H9 (cell line): ENCODE results near the gene DPF3. TPM values are rescaled to one million over a fixed set of nuclear protein-coding genes. Genes with fewer than 3 reads are reported as not detected.

Experiments
- DNase-seq: peaks from one replicate; pipeline ENCODE4 v3.0.0-alpha.2; 2017
- H2AFZ ChIP-seq: one replicate; pipeline ENCODE4 v1.6.1; 2013; ENCODE audit warnings: mild to moderate bottlenecking, low read length, control low read depth, moderate library complexity
- H2AK5ac ChIP-seq: 2 replicates; pipeline ENCODE4 v1.6.1; 2013; ENCODE audit warnings: low read length, control low read depth, mixed read lengths; ENCODE audit not compliant: insufficient read length
- H2BK120ac ChIP-seq: one replicate; pipeline ENCODE4 v1.6.1; 2013; ENCODE audit warnings: low read depth, mild to moderate bottlenecking, low read length, control low read depth, inconsistent platforms; ENCODE audit not compliant: poor library complexity, severe bottlenecking
- H2BK12ac ChIP-seq: 2 replicates; pipeline ENCODE4 v1.6.1; 2013; ENCODE audit warnings: low read length, control low read depth, mixed read lengths, low read depth; ENCODE audit not compliant: insufficient read length
- H2BK15ac ChIP-seq: 2 replicates; pipeline ENCODE4 v1.6.1; 2013; ENCODE audit warnings: low read depth, low read length, control low read depth
- H2BK20ac ChIP-seq: one replicate; pipeline ENCODE4 v1.6.1; 2013; ENCODE audit warnings: low read depth, mild to moderate bottlenecking, low read length, control low read depth, inconsistent platforms; ENCODE audit not compliant: poor library complexity, severe bottlenecking
- H2BK5ac ChIP-seq: 2 replicates; pipeline ENCODE4 v1.6.1; 2013; ENCODE audit warnings: low read length, control low read depth, mixed read lengths; ENCODE audit not compliant: insufficient read length
- H3K14ac ChIP-seq: 2 replicates; pipeline ENCODE4 v1.6.1; 2013; ENCODE audit warnings: low read length, control low read depth; ENCODE audit not compliant: insufficient read depth
- H3K18ac ChIP-seq: 2 replicates; pipeline ENCODE4 v1.6.1; 2013; ENCODE audit warnings: low read depth, mild to moderate bottlenecking, mixed read lengths, low read length, control low read depth; ENCODE audit not compliant: insufficient read length
- H3K23ac ChIP-seq: 2 replicates; pipeline ENCODE4 v1.6.1; 2013; ENCODE audit warnings: low read length, control low read depth, mixed read lengths, low read depth; ENCODE audit not compliant: insufficient read length
- H3K23me2 ChIP-seq: 2 replicates; pipeline ENCODE4 v1.6.1; 2013; ENCODE audit warnings: low read depth, mild to moderate bottlenecking, mixed read lengths, low read length, control low read depth; ENCODE audit not compliant: insufficient read length, poor library complexity, severe bottlenecking
- H3K27ac ChIP-seq: 2 replicates; pipeline ENCODE4 v1.5.1; 2013; ENCODE audit warnings: low read length, control low read depth, mixed read lengths, low read depth; ENCODE audit not compliant: insufficient read length
- H3K27me3 ChIP-seq: 2 replicates; pipeline ENCODE4 v1.6.1; 2013; ENCODE audit warnings: low read length, control low read depth, inconsistent platforms; ENCODE audit not compliant: insufficient read depth
- H3K4ac ChIP-seq: 2 replicates; pipeline ENCODE4 v1.6.1; 2013; ENCODE audit warnings: low read depth, mild to moderate bottlenecking, control low read depth, inconsistent platforms, low read length, moderate library complexity
- H3K4me1 ChIP-seq: 2 replicates; pipeline ENCODE4 v1.6.1; 2013; ENCODE audit warnings: low read length, control low read depth, inconsistent platforms; ENCODE audit not compliant: insufficient read depth
- H3K4me2 ChIP-seq: 2 replicates; pipeline ENCODE4 v1.6.1; 2013; ENCODE audit warnings: low read length, control low read depth, mixed read lengths; ENCODE audit not compliant: insufficient read length, insufficient read depth
- H3K56ac ChIP-seq: 2 replicates; pipeline ENCODE4 v1.6.1; 2013; ENCODE audit warnings: low read depth, mild to moderate bottlenecking, mixed read lengths, low read length, control low read depth; ENCODE audit not compliant: insufficient read length
- H3K79me1 ChIP-seq: 2 replicates; pipeline ENCODE4 v1.6.1; 2013; ENCODE audit warnings: low read depth, mild to moderate bottlenecking, moderate library complexity, low read length, control low read depth, inconsistent platforms; ENCODE audit not compliant: insufficient read depth, poor library complexity, severe bottlenecking
- H3K79me2 ChIP-seq: 2 replicates; pipeline ENCODE4 v1.6.1; 2013; ENCODE audit warnings: low read length, control low read depth, inconsistent platforms; ENCODE audit not compliant: insufficient read depth
- H3K9ac ChIP-seq: 2 replicates; pipeline ENCODE4 v1.6.1; 2013; ENCODE audit warnings: low read length, control low read depth, mixed read lengths; ENCODE audit not compliant: insufficient read length; ENCODE audit errors: extremely low read depth
- H3K9me3 ChIP-seq: one replicate; pipeline ENCODE4 v1.6.1; 2013; ENCODE audit warnings: low read depth, low read length, inconsistent platforms; ENCODE audit not compliant: control insufficient read depth
- H3T11ph ChIP-seq: one replicate; pipeline ENCODE4 v1.6.1; 2013; ENCODE audit warnings: mild to moderate bottlenecking, low read length, control low read depth, inconsistent platforms
- H4K20me1 ChIP-seq: one replicate; pipeline ENCODE4 v1.6.1; 2013; ENCODE audit not compliant: control insufficient read depth, insufficient read length, insufficient read depth
- H4K5ac ChIP-seq: 2 replicates; pipeline ENCODE4 v1.6.1; 2013; ENCODE audit warnings: low read depth, mild to moderate bottlenecking, mixed read lengths, low read length, control low read depth; ENCODE audit not compliant: insufficient read length
- H4K8ac ChIP-seq: replicated peaks from 2 replicates; pipeline ENCODE4 v1.6.1; 2013; ENCODE audit warnings: low read length, control low read depth, mixed read lengths, low read depth; ENCODE audit not compliant: insufficient read length
- H4K91ac ChIP-seq: 2 replicates; pipeline ENCODE4 v1.6.1; 2013; ENCODE audit warnings: low read depth, mild to moderate bottlenecking, moderate library complexity, mixed read lengths, low read length, control low read depth; ENCODE audit not compliant: insufficient read length
- H3K27ac Mint-ChIP-seq, 3 experiments: 2 replicates in 2 of 3; 3 replicates in 1 of 3; pipeline ENCODE4 v1.8.0; 2020 to 2021; ENCODE audit warnings: mixed read lengths in 3 of 3, mild to moderate bottlenecking in 1 of 3, moderate library complexity in 1 of 3
- H3K27me3 Mint-ChIP-seq: 2 replicates; pipeline ENCODE4 v1.8.0; 2021; ENCODE audit warnings: low read depth, mild to moderate bottlenecking, moderate library complexity, mixed read lengths
- H3K36me3 Mint-ChIP-seq, 3 experiments: 2 replicates in 2 of 3; 3 replicates in 1 of 3; pipeline ENCODE4 v1.8.0; 2020 to 2021; ENCODE audit warnings: low read depth in 3 of 3, mixed read lengths in 3 of 3; ENCODE audit not compliant: insufficient read depth in 1 of 3
- H3K4me1 Mint-ChIP-seq, 2 experiments: 2 replicates each; pipeline ENCODE4 v1.8.0; 2020; ENCODE audit warnings: mixed read lengths in 2 of 2
- H3K4me3 Mint-ChIP-seq, 2 experiments: 2 replicates in 1 of 2; 3 replicates in 1 of 2; pipeline ENCODE4 v1.8.0; 2020 to 2021; ENCODE audit warnings: mild to moderate bottlenecking in 2 of 2, mixed read lengths in 2 of 2, moderate library complexity in 1 of 2
- H3K9me3 Mint-ChIP-seq, 2 experiments: 2 replicates in 1 of 2; 3 replicates in 1 of 2; pipeline ENCODE4 v1.8.0; 2020; ENCODE audit warnings: mild to moderate bottlenecking in 2 of 2, mixed read lengths in 2 of 2, moderate library complexity in 1 of 2
- CTCF ChIP-seq: fragments of 200-600 bp; sonication (generic); conservative IDR thresholded peaks from 3 replicates; pipeline ENCODE4 v1.8.0; 2021; ENCODE audit warnings: antibody characterized with exemption, mild to moderate bottlenecking
- WGBS: extraction: QIAGEN DNeasy Blood & Tissue Kit; methylation state at CpG from one replicate; pipeline ENCODE4 v1.1.7; 2013; ENCODE audit warnings: missing lambda C conversion rate, low lambda C conversion rate, mixed read lengths; ENCODE audit not compliant: insufficient read length; ENCODE audit errors: extremely low coverage; 5-methylcytosine and 5-hydroxymethylcytosine counted together
- total RNA-seq: library from RNA; stranded (reverse); gene quantifications from 2 replicates; pipeline ENCODE4 v1.2.1, GENCODE V29; 2021

The DPF3 gene
- total RNA-seq, 1 experiment from 2014 or later, result not detected

- WGBS, result no CpG with 5 or more reads among the region's 7 CpGs
- H4K5ac ChIP-seq, result no peak overlapping the region
- H3K27me3 ChIP-seq, result no peaks in the 10 kb centered on the region
- H3K56ac ChIP-seq, result no peak overlapping the region
- H3K27ac ChIP-seq, result no peak overlapping the region
- no peak overlapping the region for H3T11ph ChIP-seq
- H3K4ac ChIP-seq, result no peak overlapping the region
- peaks cover 12% of the 10 kb centered on the region; the same call in 1 of the 2 replicates for H3K4me1 ChIP-seq
- no peaks in the 10 kb centered on the region for H4K20me1 ChIP-seq
- no peak overlapping the region for H3K23ac ChIP-seq
- H3K36me3 Mint-ChIP-seq, result peaks cover 0 to 17% (median 12%) of the 10 kb centered on the region in 3 experiments; a peak in 5 of 7 replicates
- H3K79me1 ChIP-seq, result no peaks in the 10 kb centered on the region
- DNase-seq, result no peak
- H2BK20ac ChIP-seq, result no peak overlapping the region
- no peak overlapping the region for H3K4me2 ChIP-seq
- no peak overlapping the region for H2AK5ac ChIP-seq
- no peak overlapping the region for H3K9ac ChIP-seq
- H2BK5ac ChIP-seq, result no peak overlapping the region
- peaks cover 28% of the 10 kb centered on the region for H3K27me3 Mint-ChIP-seq
- no peak overlapping the region for H4K91ac ChIP-seq
- H2AFZ ChIP-seq, result no peak overlapping the region
- H3K79me2 ChIP-seq, result no peaks in the 10 kb centered on the region
- H2BK15ac ChIP-seq, result no peak overlapping the region
- H3K23me2 ChIP-seq, result no peaks in the 10 kb centered on the region
- no peak overlapping the region; a peak in 1 of 7 replicates for H3K27ac Mint-ChIP-seq
- no peak overlapping the region for H2BK12ac ChIP-seq
- no peak overlapping the region for H3K14ac ChIP-seq
- no peak for TF ChIP-seq CTCF
- no peak overlapping the region for H4K8ac ChIP-seq
- H3K18ac ChIP-seq, result no peak overlapping the region
- no peak overlapping the region for H3K4me3 Mint-ChIP-seq
- H3K9me3 Mint-ChIP-seq, result peaks cover 16 to 18% of the 10 kb centered on the region in 2 experiments
- peaks cover 17 to 38% of the 10 kb centered on the region in 2 experiments for H3K4me1 Mint-ChIP-seq
- H2BK120ac ChIP-seq, result no peak overlapping the region
- H3K9me3 ChIP-seq, result no peaks in the 10 kb centered on the region
Measured at GRCh38 chr14:72618424-72618823, 275.5 kb downstream of the DPF3 start.
